Stimulated activated CD4-positive, alpha-beta T cell treated with anti-CD3 and anti-CD28 coated beads, Interleukin-2, amount 100 ng/mL, for 4 hours (primary cell): Measurements from ENCODE around the gene SNRNP25.
"Not testable (repeated sequence)": the region's sequence is repeated elsewhere in the genome, so short reads cannot be mapped to it uniquely, and the experiment has no call there.

ENCODE experiments used
- DNase-seq: peaks from one replicate; pipeline ENCODE4 v3.0.0-alpha.2; 2020; ENCODE audit warnings: low read depth

The SNRNP25 gene

DNA sequence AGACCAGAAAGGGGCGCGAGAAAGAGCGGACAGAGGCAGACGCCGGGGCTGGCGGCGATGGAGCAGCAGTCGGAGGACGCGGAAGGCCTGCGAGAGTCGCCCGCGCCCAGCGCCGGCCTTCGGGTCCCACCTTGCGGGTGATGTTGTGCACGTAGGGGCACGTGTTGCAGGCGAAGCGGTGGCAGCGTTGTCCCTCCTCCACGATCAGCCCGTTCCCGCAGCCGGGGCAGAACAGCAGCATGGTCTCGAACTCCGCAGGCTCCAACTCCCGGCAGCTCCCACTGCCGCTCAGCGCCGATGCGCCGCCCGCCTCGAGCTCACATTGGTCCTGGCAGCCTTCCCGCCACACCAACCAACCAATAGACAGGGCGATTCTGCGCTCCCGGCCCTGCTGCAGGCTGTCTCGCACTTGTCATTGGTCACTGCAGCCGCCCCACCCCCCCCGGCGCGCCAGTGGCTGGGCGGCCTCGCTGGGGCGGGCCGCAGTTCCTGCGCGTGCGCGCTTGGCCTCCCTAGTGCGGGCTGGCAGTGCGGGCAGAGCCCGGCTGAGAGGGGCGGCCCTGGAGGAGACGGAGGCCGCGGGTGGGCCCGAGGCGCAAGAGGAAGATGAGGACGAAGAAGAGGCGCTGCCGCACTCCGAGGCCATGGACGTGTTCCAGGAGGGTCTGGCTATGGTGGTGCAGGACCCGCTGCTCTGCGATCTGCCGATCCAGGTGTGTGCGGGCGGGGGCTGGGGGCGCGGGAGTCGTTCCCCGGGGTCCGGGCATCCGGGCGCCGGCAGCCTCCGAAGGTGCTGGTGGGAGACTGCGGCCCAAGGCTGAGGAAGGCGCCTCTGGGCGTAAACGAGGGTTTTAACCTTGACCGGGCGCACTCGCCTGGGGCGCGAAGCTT is at the start of gene SNRNP25, which contains the start of gene POLR3K:
Gene SNRNP25, plus strand, starts transcription at position 483 of the 891 bp plus-strand sequence. Its CDS starts 189 bp downstream, at position 672.
Gene POLR3K, minus strand, starts transcription at position 263 of the 891 bp plus-strand sequence. Its CDS starts 22 bp downstream, at position 241.
- peak; percentile 98 for DNase-seq

DNA sequence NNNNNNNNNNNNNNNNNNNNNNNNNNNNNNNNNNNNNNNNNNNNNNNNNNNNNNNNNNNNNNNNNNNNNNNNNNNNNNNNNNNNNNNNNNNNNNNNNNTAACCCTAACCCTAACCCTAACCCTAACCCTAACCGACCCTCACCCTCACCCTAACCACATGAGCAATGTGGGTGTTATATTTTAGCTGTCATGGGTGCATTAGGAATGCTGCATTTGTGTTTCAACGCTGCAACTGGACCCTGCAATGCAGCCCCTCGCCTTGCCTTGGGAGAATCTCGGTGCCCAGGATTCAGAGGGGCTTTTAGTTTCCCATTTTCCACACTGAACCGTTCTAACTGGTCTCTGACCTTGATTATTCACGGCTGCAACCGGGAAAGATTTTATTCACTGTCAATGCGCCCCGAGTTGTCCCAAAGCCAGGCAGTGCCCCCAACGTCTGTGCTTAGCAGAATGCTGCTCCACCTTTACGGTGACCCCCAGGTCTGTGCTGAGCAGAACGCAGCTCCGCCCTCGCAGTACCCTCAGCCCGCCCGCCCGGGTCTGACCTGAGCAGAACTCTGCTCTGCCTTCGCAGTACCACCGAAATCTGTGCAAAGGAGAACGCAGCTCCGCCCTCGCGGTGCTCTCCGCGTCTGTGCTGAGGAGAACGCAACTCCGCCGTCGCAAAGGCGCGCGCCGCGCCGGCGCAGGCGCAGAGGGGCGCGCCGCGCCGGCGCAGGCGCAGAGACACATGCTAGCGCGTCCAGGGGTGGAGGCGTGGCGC is 43.5 kb upstream of the SNRNP25 start:
- no peak for DNase-seq

- DNase-seq, result peak; percentile 85
These were observed 42.9 kb upstream of the SNRNP25 start for GRCh38 chr16:10772-11171.

GRCh38 chr16:17062-17765 is 36.4 kb upstream of the SNRNP25 start:
- DNase-seq, result not testable (repeated sequence)

GRCh38 chr16:20886-21285 is 32.7 kb upstream of the SNRNP25 start:
- DNase-seq, result not testable (repeated sequence)

DNA sequence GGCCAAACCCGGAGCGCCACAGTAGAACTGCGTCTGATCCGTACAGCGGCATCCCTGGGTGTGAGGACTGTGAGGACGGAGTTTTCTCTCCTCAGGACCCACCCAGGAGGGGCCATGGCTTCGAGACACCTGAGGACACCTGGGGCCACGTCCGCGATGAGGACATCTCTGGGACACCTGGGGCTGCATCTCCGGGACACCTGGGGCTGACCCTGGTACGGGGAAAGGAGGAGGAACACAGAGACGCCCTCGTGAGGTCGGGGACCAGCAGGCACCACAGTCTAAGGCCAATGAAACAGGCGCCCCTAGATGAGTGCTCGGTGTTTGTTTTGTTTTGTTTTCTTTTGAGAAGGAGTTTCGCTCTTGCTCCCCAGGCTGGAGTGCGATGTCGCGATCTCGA is 29.5 kb upstream of the SNRNP25 start:
- DNase-seq, result not testable (repeated sequence)

- not testable (repeated sequence) for DNase-seq
These were observed 27.7 kb upstream of the SNRNP25 start for GRCh38 chr16:25926-26348.

DNA sequence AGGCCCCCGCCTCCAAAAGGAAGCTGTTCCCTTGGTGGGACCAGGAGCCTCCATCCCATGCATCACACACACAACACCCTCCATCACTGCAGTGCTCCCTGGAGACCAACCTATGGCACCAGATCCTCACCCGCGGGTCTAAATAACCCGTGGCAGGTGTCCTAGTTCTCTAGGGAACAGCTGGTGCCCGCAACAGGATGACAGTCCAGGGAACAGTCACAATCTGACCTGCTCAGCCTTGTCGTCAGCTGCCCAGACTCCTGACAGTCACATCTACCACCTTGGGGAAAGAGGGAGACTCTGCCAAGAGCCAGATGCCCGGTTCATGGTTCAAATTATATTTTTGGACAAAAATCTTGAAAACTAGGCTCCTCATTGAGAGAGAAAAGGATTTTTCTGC is 23.0 kb upstream of the SNRNP25 start:
- DNase-seq, result not testable (repeated sequence)

- DNase-seq, result not testable (repeated sequence)
These were observed 20.3 kb upstream of the SNRNP25 start for GRCh38 chr16:33154-33876.

DNA sequence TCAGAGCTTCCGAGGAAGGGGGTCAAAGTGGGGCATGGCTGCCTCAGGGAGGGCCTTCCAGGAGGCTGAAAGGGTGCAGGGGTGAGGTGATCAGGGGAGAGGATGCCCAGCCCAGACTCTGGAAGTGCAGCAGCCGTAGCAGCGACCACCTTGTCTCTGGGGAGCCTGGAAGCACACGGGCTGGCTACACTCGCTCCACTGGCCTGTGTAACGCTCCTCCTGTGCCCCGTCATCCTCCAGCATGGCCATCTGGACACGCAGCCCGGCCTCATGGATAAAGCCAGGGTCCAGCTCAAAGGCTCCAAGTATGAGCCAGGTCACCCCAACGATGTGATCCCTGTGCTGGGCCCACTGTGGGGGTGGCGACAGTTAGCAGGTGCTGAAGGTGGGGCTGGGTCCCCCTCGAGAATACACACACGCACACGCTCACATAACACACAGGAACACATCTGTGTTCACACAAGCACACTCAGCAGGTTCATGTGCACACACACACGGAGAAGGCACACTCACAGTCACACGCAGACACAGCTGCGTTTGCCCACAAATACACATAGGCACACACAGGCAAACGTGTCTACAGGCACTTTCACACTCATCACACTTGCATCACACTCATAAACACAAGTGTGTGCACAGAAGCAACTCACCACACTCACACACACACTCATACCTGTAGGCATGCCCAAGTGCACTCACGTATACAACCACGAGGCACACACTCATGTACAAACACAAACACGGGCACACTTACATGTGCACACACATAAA is 19.6 kb upstream of the SNRNP25 start:
- DNase-seq, result no peak

DNA sequence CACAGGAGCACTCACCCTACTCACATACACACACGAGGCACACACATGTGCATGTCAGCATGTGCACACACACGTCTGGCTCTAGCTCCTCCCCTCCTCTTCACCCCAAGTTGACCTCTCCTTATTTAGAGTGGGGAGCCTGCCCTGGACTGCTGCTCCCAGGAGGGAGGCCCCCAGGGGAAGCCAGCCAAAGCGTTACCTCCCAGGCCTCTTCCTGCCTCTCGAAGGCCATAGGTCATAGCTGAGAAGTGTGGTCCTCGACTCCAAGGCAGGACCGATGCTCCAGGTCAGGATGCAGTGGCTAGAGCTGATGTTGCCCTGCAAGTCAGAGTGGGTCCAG is 19.0 kb upstream of the SNRNP25 start:
- no peak for DNase-seq

DNA sequence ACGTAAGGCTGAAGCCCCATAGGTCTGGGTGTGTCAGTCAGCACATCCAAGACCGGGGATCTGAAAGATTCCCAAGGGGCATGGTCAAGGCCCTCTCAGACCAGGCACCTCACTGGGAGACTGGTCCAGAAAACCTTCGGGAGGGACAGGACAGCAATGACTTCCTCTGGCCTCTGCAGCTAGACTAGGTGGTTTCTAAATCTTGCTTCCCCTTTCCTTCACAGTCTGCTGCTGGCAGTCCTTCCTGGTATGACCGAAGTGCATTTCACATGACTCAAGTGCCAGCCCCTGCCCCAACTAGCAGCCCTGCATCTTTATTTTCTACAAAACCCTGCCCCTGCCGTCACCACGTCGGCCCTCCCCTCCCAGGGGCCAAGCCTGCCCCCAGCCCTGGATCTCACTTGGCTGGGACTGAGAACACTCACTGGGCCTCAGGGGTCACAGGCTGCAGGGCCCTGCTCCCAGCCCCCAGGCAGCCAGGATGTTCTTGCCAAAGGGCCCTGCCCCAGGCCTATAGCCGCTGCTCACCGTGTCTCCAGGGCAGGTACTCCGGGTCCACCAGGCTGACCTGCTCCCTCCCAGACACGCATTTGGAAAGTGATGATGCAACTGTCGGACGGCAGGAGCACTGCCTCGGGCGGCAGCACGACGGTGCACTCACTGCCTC is 18.5 kb upstream of the SNRNP25 start:
- no peak for DNase-seq

DNA sequence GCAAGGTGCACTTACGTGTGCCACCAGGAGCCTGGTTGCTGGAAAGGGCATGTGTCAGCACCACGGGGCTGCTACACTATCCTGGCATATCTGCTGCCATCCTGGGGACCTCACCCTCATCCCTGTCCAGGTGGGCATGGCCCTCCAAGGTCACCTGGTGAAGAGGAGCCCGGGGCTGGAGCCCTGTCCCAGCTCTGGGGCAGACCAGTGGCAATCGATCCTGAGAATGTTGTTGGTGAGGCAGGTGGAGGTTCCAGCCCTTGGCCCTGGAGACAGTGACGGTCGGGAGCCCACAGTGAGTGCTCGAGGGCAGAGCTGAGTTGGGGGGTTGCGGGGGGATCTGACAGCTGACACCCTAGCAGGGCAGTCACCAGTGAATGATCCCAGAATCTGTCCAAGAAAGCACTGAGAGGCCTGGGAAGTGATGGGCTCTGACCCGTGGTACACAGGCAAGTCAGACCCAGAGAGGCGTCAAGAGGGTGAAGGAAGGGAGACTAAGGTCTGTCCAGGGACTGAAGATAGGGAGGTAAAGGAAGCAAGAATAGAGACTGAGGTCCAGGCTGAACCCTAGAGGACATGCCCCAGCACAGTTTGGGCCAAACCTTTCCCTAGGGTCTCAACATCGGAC is 17.8 kb upstream of the SNRNP25 start:
- no peak for DNase-seq

DNA sequence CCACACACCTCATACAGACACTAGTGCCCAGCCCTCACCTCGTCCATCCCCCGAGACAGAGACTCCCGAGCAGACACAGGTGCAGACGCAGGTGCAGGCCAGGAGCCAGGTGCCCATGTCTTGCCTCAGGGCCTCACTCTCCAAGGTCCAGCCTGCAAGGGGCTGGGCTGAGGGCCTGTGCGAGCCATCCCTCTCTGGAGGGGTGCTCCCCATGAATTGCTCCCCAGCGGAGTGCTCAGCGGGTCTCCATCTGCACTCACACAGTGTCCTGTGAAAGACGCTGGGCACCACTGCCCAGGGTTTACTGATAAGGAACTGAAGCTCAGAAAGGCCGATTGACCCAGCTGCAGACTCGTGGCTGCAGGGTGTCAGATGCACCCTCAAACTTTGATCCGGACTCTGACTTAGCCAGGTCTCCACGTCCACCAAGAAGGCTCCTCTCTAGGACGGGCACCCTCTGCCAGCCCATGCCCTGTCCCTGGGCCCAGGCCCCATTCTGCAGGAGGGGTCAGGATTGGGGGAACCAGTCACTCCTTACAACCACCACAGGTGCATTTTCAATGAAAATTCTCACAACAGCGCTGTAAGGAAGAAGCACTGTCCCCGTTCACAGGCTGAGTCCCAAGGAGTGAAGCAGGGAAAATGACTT is 17.2 kb upstream of the SNRNP25 start:
- DNase-seq, result no peak

GRCh38 chr16:37511-37910 is 16.1 kb upstream of the SNRNP25 start:
- no peak for DNase-seq

- DNase-seq, result not testable (repeated sequence)
These were observed 15.4 kb upstream of the SNRNP25 start for GRCh38 chr16:38206-38605.

- peak; percentile 13 for DNase-seq
These were observed 14.4 kb upstream of the SNRNP25 start for GRCh38 chr16:38941-39892.

GRCh38 chr16:41439-42068 is 12.1 kb upstream of the SNRNP25 start:
- DNase-seq, result no peak
